T-helper 1 cell treated with Interleukin-12 subunit alpha and Interleukin-12 subunit beta and Interleukin-4 antibody, amounts not matched to agents 30 μg/mL and 1 μg/mL, for 36 hours (primary cell): ENCODE results near the gene CCDC102B.
"Not testable (repeated sequence)": the region's sequence is repeated elsewhere in the genome, so short reads cannot be mapped to it uniquely, and the experiment has no call there.

Experiments used
- H3K27ac Mint-ChIP-seq: one replicate; pipeline ENCODE4 v1.8.0; 2021; ENCODE audit warnings: mild to moderate bottlenecking, mixed read lengths
- H3K27me3 Mint-ChIP-seq: one replicate; pipeline ENCODE4 v1.8.0; 2021; ENCODE audit warnings: low read depth, mixed read lengths
- H3K36me3 Mint-ChIP-seq: one replicate; pipeline ENCODE4 v1.8.0; 2021; ENCODE audit warnings: low read depth, mixed read lengths
- H3K4me1 Mint-ChIP-seq: one replicate; pipeline ENCODE4 v1.8.0; 2021; ENCODE audit warnings: low read depth, mixed read lengths
- H3K4me3 Mint-ChIP-seq: one replicate; pipeline ENCODE4 v1.8.0; 2021; ENCODE audit warnings: mild to moderate bottlenecking, moderate library complexity, mixed read lengths
- H3K9me3 Mint-ChIP-seq: one replicate; pipeline ENCODE4 v1.8.0; 2021; ENCODE audit warnings: mixed read lengths

CCDC102B gene

DNA sequence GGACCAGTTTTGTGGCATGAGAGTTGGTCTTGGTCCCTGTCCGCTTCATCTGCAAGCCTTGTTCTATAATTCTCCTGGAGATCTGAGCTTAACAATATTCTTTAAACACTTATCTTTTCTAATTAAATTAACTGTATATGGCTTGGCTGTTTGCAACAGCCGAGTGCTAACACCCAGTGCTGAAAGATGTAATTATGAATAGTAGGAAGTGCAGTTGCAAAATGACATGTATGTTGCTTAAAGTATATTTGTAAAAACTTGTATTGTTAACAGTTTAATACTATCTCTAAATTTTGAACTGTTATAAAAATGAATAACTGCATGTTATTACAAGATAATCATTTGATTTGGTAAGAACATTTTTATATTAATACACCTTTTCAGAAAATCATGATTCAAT is 45.1 kb downstream of the CCDC102B start:
- no peaks in the 10 kb centered on the region for H3K4me1 Mint-ChIP-seq

DNA sequence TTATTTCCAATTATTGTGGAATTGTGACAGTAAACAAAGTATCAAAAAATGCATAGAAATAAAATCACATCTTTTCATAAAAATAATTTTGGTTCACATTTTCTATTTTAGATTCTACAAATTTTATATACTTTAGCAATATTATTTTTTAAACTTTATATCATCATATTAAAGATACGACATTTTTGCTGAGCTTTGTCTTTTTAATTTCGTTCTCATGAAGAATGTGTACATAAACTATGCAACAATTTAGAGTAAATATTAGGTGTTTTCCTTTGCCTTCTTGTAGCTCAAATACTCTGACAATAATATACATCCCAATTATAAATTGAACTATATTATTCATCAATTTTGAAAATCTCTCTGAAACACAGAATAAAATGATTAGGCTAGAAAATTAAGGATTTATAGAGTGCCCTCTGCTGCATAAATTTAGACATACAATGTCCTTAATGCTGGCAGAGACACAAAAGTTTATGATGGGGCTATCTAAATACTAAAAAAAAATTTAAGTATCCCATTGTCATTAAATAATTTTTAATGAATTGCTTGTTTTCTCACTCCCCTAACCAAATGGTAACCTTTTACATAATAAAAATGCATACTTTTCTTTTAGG is 45.7 kb downstream of the CCDC102B start:
- Mint-ChIP-seq H3K27me3 (no peaks in the 10 kb centered on the region), H3K36me3 (no peaks in the 10 kb centered on the region), H3K4me3 (no peak overlapping the region), H3K27ac (no peak overlapping the region), H3K9me3 (no peaks in the 10 kb centered on the region), H3K4me1 (no peaks in the 10 kb centered on the region)

More for the DNA sequence above, 45.1 kb downstream of the CCDC102B start:
- Mint-ChIP-seq H3K36me3 (no peaks in the 10 kb centered on the region), H3K4me3 (no peak overlapping the region), H3K9me3 (no peaks in the 10 kb centered on the region), H3K27me3 (no peaks in the 10 kb centered on the region), H3K27ac (no peak overlapping the region)

DNA sequence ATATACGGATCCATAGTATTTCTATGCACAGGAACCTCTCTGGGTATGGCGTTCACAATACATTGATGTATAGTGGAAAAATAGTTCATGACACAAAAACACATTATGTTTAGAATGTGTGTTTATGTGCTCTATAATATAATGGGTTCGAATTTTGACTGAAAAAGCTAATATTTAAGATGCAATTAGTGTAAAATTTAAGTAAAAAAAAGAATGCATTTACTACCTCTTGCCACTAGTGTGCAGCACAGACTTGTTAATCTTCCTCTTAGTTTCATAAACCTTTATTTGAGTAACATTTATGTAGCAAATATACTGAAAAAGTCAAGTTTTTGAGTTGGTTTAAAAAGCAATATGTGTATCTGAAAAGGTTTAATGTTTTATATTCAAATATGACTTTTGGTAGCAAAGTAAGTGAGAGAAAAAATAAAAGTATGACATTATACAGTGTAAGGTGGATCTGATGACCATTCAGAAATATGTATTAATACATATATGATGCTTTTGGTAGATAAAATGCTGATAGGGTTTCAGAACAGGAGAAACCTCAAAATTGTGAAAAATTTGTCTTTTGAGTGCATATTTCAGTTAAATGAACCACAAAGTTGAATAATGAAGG is 49.4 kb downstream of the CCDC102B start:
- Mint-ChIP-seq H3K27me3 (no peaks in the 10 kb centered on the region), H3K4me3 (no peak overlapping the region), H3K27ac (no peak overlapping the region), H3K9me3 (no peaks in the 10 kb centered on the region), H3K36me3 (no peaks in the 10 kb centered on the region), H3K4me1 (no peaks in the 10 kb centered on the region)

DNA sequence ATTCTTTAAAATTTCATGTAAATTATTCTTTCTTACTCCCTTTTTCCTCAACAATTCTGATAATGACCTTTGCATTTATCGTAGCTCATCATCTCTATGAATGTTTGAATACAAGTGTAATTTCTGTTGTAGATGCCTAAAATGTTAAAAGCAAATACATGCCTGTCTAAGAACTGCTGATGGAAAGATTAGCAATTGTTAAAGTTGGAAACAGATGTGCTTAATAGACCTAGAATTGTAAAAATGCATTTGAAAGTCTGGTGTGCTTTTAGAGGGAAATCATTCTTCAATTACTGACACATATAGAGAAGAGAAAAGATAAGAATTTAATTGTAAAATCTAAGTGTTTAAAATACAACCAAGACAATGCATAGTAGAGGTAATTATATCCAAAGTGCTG is 50.4 kb downstream of the CCDC102B start:
- H3K27ac Mint-ChIP-seq = no peak overlapping the region
- H3K9me3 Mint-ChIP-seq = no peaks in the 10 kb centered on the region
- no peaks in the 10 kb centered on the region for H3K27me3 Mint-ChIP-seq
- H3K4me1 Mint-ChIP-seq = no peaks in the 10 kb centered on the region
- no peak overlapping the region for H3K4me3 Mint-ChIP-seq
- H3K36me3 Mint-ChIP-seq = no peaks in the 10 kb centered on the region

DNA sequence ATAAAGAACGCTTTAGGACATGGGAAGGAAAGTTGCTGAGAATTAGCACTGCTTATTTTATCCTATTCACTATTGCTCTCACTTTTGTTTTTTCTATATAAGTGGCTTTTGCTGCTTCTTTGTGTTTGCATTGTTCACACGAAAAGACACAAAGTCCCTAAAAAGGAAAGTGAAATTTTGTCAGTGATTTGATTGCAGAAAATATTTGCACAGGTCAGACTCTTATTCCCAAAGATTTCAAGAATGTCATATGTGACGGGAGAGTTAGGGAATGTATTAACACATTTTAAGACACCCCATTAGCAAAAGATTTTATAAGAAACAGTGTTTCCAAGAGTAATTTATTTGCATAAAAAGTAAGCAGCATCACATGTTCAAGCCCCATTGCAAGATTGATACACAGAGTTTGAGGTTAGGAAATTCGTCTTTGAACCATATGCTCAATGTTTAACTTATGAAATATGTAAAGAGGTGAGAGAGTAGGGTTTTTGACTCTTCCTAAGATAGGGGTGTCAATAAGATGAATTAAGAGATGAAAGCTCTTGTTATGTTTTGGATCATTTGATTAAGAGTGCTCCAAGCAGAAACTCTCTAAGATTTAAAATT is 57.0 kb downstream of the CCDC102B start:
- Mint-ChIP-seq H3K36me3 (no peaks in the 10 kb centered on the region), H3K4me3 (no peak overlapping the region), H3K27ac (no peak overlapping the region), H3K4me1 (no peaks in the 10 kb centered on the region), H3K9me3 (no peaks in the 10 kb centered on the region), H3K27me3 (no peaks in the 10 kb centered on the region)

DNA sequence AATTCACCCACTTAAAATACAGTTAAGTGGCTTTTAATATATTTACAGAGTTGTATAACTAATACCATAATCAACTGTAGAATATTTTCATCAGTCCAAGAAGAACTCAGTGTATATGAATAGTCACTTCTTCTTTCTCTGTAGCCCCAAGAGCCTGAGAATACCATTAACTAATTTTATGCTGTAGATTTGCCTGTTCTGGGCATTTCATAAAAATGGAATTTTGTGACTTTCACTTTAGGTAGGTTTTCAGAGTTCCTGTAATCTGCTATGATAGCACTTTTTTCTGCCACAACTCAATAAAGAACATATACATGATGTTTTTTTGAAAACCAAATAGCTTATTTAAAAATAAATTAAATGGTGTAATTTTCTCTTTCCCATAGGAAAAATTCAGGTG is 57.6 kb downstream of the CCDC102B start:
- H3K4me1 Mint-ChIP-seq = no peaks in the 10 kb centered on the region
- no peak overlapping the region for H3K27ac Mint-ChIP-seq
- no peaks in the 10 kb centered on the region for H3K36me3 Mint-ChIP-seq
- no peaks in the 10 kb centered on the region for H3K27me3 Mint-ChIP-seq
- H3K4me3 Mint-ChIP-seq = no peak overlapping the region
- no peaks in the 10 kb centered on the region for H3K9me3 Mint-ChIP-seq

DNA sequence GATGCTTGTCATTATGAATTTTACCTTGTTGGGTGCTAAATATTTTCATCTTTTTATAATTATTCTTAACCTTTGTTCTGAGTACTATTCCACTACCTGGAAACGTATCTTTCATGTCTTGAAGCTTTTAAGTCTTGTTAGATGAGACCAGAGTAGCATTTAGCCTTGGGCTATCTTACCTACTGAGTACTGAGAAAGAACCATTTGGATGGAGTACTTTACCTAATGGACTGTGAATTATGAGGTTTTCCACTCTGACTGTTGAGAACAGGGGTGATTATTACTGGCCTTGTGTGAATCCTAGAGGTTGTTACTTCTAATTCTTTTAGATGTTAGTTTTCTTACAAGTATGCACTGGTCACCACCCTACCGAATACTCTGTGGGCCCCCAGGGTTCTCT is 63.5 kb downstream of the CCDC102B start:
- Mint-ChIP-seq H3K9me3 (no peaks in the 10 kb centered on the region), H3K4me3 (no peak overlapping the region), H3K36me3 (no peaks in the 10 kb centered on the region), H3K27ac (no peak overlapping the region), H3K27me3 (no peaks in the 10 kb centered on the region), H3K4me1 (no peaks in the 10 kb centered on the region)

DNA sequence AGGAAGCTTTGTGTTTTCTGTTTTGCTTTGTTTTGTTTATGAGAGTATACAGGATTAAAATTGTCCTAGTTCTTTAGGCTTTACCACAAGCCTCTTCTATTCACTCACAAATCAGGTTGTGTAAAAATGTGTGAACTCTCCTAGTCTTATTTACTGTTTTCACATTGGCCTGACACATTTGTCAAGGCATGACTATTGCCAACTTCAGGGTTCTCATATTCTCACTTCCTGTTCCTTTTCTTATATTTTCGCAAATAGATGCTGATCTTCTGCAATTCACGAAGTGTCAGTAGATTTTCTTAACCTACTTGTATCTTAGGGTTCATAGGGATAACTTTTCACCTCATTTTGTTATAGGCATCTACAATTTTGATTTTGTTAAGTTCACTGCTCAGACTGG is 67.1 kb downstream of the CCDC102B start:
- Mint-ChIP-seq H3K36me3 (no peaks in the 10 kb centered on the region), H3K9me3 (no peaks in the 10 kb centered on the region), H3K4me3 (no peak overlapping the region), H3K4me1 (no peaks in the 10 kb centered on the region), H3K27me3 (no peaks in the 10 kb centered on the region), H3K27ac (no peak overlapping the region)

DNA sequence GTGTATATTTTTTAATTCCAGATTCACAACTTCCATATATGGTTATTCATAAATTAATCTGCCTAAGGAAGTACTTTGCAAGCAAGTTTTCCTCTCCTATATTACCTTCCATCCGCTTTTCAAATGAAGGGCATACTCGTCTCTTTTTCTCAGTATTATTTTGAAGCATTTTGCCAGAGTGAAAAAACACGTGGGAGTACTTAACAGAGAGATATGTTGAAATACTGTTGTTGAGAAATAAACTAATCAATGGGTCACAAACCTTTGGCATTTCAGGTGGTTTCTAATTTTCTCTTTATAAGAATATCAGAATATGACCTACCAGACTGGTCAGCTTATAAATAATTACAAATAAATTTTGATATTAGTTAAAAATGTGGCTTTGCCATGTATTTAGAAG is 67.6 kb downstream of the CCDC102B start:
- Mint-ChIP-seq H3K27ac (no peak overlapping the region), H3K36me3 (no peaks in the 10 kb centered on the region), H3K27me3 (no peaks in the 10 kb centered on the region), H3K9me3 (no peaks in the 10 kb centered on the region), H3K4me1 (no peaks in the 10 kb centered on the region), H3K4me3 (no peak overlapping the region)

DNA sequence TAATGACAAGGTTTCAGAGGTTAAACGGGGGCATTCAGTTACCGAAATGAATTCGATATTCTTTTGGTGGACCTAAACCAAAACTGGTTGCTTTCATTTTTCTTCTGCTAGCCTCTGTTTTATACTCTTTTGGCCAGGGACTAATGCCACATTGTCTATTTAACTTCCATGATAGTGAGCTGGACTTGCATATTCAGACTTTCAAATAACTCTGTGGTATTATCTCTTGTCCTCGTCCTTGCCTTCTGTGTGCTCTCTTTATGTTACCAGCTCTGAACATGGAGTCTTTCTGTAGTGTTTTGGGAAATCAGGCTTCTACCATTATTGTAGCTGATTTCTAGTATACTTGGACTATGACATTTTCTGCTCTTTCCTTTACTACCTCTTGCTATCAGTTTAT is 75.1 kb downstream of the CCDC102B start:
- Mint-ChIP-seq H3K4me3 (no peak overlapping the region), H3K27me3 (no peaks in the 10 kb centered on the region), H3K9me3 (no peaks in the 10 kb centered on the region), H3K36me3 (no peaks in the 10 kb centered on the region), H3K27ac (no peak overlapping the region), H3K4me1 (no peaks in the 10 kb centered on the region)

DNA sequence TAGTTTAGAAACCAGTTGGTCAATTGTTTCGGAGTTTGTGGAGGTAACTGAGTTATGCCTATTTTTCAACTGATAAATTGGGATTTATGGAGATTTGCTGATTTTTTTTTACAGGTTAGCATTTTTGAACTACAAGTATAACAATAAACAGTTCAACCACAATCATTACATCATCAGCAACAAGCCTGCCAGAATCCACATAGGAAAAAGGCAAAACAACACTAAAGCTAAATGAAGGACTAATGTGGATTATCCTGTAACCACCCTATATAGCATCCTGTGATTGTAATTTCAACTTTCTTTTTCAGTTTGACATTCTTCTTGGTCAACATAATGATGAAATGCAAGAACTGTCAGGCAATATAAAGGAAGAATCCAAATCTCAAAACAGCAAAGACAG is 76.5 kb downstream of the CCDC102B start:
- H3K27me3 Mint-ChIP-seq = no peaks in the 10 kb centered on the region
- no peaks in the 10 kb centered on the region for H3K9me3 Mint-ChIP-seq
- no peaks in the 10 kb centered on the region for H3K36me3 Mint-ChIP-seq
- H3K27ac Mint-ChIP-seq = no peak overlapping the region
- H3K4me3 Mint-ChIP-seq = no peak overlapping the region
- H3K4me1 Mint-ChIP-seq = no peaks in the 10 kb centered on the region

DNA sequence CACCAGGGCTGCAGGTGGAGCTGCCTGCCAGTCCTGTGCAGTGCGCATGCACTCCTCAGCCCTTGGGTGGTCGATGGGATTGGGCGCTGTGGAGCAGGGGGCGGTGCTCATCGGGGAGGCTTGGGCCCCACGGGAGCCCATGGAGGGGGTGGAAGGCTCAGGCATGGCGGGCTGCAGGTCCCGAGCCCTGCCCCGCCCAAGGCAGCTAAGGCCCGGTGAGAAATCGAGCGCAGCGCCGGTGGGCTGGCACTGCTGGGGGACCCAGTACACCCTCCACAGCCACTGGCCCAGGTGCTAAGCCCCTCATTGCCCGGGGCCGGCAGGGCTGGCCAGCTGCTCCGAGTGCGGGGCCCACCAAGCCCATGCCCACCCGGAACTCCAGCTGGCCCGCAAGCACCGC is 82.1 kb downstream of the CCDC102B start:
- H3K36me3 Mint-ChIP-seq, H3K9me3 Mint-ChIP-seq, H3K4me1 Mint-ChIP-seq, H3K4me3 Mint-ChIP-seq, H3K27me3 Mint-ChIP-seq, H3K27ac Mint-ChIP-seq: not testable (repeated sequence)

DNA sequence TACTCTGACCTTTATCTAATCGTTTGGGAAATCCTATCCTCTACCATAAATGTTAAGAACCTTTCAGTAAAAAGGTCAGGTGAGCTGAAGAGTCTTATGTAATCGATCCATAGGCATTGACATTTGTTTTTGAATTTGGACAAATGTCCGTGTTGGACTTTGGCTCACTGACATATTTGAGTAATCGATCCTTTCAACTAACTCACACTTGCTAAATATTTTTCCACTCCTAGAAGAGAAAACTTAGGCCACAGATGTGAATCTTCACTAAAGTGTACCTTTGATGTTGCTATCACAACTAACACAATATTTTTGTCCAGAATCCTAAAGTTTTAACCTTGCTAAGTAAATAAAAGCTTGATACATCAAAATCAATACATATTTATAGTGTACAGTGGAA is 89.5 kb downstream of the CCDC102B start:
- H3K27ac Mint-ChIP-seq = no peak overlapping the region
- H3K4me1 Mint-ChIP-seq = no peaks in the 10 kb centered on the region
- no peaks in the 10 kb centered on the region for H3K27me3 Mint-ChIP-seq
- no peak overlapping the region for H3K4me3 Mint-ChIP-seq
- H3K36me3 Mint-ChIP-seq = no peaks in the 10 kb centered on the region
- H3K9me3 Mint-ChIP-seq = no peaks in the 10 kb centered on the region

DNA sequence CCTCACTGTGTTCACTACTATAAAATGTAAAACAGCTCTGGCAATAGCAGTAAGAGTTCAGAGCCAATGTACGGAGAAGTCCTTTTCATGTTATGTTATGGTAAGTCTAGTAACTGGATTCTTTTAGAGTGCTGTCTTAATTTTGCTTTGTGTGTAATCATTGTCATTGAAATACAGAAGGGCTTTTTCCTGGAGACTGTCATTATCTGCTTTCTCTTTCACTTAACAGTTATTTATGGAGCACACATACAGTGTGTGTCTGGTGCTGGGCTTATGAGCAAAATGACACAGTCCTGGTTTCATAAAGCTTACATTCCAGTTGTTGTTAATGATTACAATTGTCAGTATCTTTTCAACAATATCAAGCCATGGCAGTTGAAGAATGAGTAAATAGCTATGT is 95.5 kb downstream of the CCDC102B start:
- H3K4me1 Mint-ChIP-seq = no peaks in the 10 kb centered on the region
- H3K9me3 Mint-ChIP-seq = no peaks in the 10 kb centered on the region
- H3K27ac Mint-ChIP-seq = no peak overlapping the region
- H3K27me3 Mint-ChIP-seq = no peaks in the 10 kb centered on the region
- no peaks in the 10 kb centered on the region for H3K36me3 Mint-ChIP-seq
- H3K4me3 Mint-ChIP-seq = no peak overlapping the region

DNA sequence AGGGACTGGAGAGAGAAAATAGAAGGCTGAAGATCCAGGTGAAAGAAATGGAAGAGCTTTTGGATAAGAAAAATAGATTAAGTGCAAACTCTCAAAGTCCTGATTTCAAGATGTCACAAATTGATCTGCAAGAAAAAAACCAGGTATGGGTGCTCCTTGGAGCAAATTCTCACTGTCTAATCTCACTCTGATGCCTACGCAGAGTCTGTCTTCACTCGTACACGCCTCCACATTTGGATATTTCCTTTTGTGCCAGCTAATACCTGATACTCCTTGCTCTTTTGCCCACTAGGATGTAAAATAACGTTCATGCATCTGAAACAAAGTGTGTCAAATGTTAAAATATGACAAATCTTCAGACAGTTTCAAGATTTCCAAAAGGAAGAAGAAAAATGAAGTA is 99.4 kb downstream of the CCDC102B start:
- H3K27ac Mint-ChIP-seq = no peak overlapping the region
- H3K36me3 Mint-ChIP-seq = no peaks in the 10 kb centered on the region
- no peak overlapping the region for H3K4me3 Mint-ChIP-seq
- H3K4me1 Mint-ChIP-seq = no peaks in the 10 kb centered on the region
- no peaks in the 10 kb centered on the region for H3K9me3 Mint-ChIP-seq
- no peaks in the 10 kb centered on the region for H3K27me3 Mint-ChIP-seq
